OCI-LY1 (cell line): ENCODE results near the gene TMEM164.

ENCODE experiments used
- EZH2 ChIP-seq: fragments of 200-600 bp; sonication (generic), shearing (Covaris generic); IDR thresholded peaks from 2 replicates; pipeline ENCODE4 v1.8.0; 2017; ENCODE audit warnings: borderline replicate concordance, mixed run types, mild to moderate bottlenecking, antibody characterized with exemption, low read length, moderate library complexity, mixed read lengths
- TF ChIP-seq, protein P1 (sequence below): fragments of 200-600 bp; sonication (generic), shearing (Covaris generic); IDR thresholded peaks from 2 replicates; pipeline ENCODE4 v1.5.1; 2017; ENCODE audit warnings: mild to moderate bottlenecking, antibody characterized with exemption, low read length, moderate library complexity, mixed read lengths

DNA sequence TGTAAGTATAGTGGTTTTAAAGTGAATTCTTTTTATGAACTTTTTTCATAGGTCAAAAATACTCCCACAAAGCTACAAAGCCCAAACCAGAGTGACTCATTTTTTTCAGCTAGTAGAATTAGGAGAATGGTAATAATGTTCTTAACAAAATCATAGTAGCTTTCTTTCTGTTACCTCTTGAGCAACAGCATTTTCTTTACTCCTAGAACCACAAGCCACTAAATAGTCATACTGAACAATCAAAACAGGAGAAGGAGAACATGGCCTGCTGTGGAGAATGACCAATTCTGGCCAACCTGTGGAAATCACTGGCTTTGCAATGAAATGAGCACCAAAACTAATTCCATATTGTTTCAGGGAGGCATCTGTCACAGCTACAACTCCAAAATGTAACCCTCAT is 202.1 kb downstream of the TMEM164 start:
- TF ChIP-seq, protein P1, sequence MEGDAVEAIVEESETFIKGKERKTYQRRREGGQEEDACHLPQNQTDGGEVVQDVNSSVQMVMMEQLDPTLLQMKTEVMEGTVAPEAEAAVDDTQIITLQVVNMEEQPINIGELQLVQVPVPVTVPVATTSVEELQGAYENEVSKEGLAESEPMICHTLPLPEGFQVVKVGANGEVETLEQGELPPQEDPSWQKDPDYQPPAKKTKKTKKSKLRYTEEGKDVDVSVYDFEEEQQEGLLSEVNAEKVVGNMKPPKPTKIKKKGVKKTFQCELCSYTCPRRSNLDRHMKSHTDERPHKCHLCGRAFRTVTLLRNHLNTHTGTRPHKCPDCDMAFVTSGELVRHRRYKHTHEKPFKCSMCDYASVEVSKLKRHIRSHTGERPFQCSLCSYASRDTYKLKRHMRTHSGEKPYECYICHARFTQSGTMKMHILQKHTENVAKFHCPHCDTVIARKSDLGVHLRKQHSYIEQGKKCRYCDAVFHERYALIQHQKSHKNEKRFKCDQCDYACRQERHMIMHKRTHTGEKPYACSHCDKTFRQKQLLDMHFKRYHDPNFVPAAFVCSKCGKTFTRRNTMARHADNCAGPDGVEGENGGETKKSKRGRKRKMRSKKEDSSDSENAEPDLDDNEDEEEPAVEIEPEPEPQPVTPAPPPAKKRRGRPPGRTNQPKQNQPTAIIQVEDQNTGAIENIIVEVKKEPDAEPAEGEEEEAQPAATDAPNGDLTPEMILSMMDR: no peak
- TF ChIP-seq EZH2: no peak
